Naive B cell (primary cell): Measurements from ENCODE around the gene PSMD8. TPM values are rescaled to one million over a fixed set of nuclear protein-coding genes. Genes with fewer than 3 reads are reported as not detected.
"Not testable (repeated sequence)": the region's sequence is repeated elsewhere in the genome, so short reads cannot be mapped to it uniquely, and the experiment has no call there.

Experiments
- ATAC-seq, 2 donors: fragments of 150-1000 bp; cut with Tn5 transposase; 2 replicates each; pipeline ENCODE4 v1.10.0; 2021; ENCODE audit warnings: low read depth in 2 of 2, mild to moderate bottlenecking in 2 of 2, moderate library complexity in 2 of 2
- DNase-seq: peaks from one replicate; pipeline ENCODE4 v3.0.0; 2022
- H3K27ac Mint-ChIP-seq, 6 donors: one replicate each; pipeline ENCODE4 v1.8.0; 2020 to 2022; ENCODE audit warnings: mild to moderate bottlenecking in 6 of 6, mixed read lengths in 6 of 6, moderate library complexity in 5 of 6, inconsistent platforms in 2 of 6
- H3K27me3 Mint-ChIP-seq, 3 donors: one replicate each; pipeline ENCODE4 v1.8.0; 2021 to 2022; ENCODE audit warnings: mixed read lengths in 3 of 3, mild to moderate bottlenecking in 1 of 3
- H3K36me3 Mint-ChIP-seq, 2 donors: one replicate each; pipeline ENCODE4 v1.8.0; 2020 to 2022; ENCODE audit warnings: mixed read lengths in 2 of 2, inconsistent platforms in 1 of 2, mild to moderate bottlenecking in 1 of 2
- H3K4me1 Mint-ChIP-seq, 3 donors: one replicate each; pipeline ENCODE4 v1.8.0; 2020 to 2022; ENCODE audit warnings: mixed read lengths in 3 of 3, inconsistent platforms in 1 of 3, mild to moderate bottlenecking in 1 of 3, moderate library complexity in 1 of 3
- H3K4me3 Mint-ChIP-seq, 8 donors: one replicate each; pipeline ENCODE4 v1.8.0; 2020 to 2022; ENCODE audit warnings: mild to moderate bottlenecking in 8 of 8, mixed read lengths in 8 of 8, moderate library complexity in 8 of 8, inconsistent platforms in 2 of 8
- H3K9me3 Mint-ChIP-seq, 7 donors: one replicate each; pipeline ENCODE4 v1.8.0; 2020 to 2022; ENCODE audit warnings: mixed read lengths in 7 of 7, mild to moderate bottlenecking in 5 of 7, inconsistent platforms in 2 of 7, moderate library complexity in 1 of 7
- polyA plus RNA-seq, 6 donors: library from polyadenylated mRNA; unstranded; fragments of 300-500 nt; fragmentation: Illumina TruSeq; gene quantifications; one replicate each; pipeline ENCODE4 v1.2.3, GENCODE V29; 2021; ENCODE audit warnings: low read depth in 6 of 6

PSMD8 gene
- polyA plus RNA-seq, 6 donors from 2014 or later, result 150 to 193 (median 155) TPM

DNA sequence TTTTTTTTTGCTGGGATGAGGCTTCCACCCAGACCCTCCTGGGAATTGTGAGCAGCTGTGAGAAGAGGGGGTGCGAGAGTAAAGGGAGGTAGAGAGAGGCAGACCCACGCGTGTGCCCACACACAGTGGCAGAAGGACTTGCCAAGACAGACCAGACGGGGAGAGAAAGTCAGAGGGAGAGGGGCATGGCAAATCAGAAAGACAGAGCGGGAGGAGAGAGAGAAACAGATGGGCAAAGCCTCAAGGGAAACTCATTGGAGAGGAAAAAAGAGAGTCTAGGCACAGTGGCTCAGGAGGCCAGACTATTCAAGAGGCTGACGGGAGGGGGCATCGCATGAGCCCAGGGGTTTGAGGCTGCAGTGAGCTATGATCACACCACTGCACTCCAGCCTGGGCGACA, 21.8 kb upstream of the PSMD8 start:
- peaks cover 0 to 21% (median 20%) of the 10 kb centered on the region in 3 donors for H3K27me3 Mint-ChIP-seq
- no peak for DNase-seq
- H3K4me1 Mint-ChIP-seq, result peaks cover 0 to 3% (median 0%) of the 10 kb centered on the region in 3 donors
- no peak for ATAC-seq
- no peaks in the 10 kb centered on the region for H3K36me3 Mint-ChIP-seq
- no peak overlapping the region for H3K4me3 Mint-ChIP-seq
- peak overlapping the region in 1 of 6 donors; percentile 56 for H3K27ac Mint-ChIP-seq
- no peaks in the 10 kb centered on the region for H3K9me3 Mint-ChIP-seq

DNA sequence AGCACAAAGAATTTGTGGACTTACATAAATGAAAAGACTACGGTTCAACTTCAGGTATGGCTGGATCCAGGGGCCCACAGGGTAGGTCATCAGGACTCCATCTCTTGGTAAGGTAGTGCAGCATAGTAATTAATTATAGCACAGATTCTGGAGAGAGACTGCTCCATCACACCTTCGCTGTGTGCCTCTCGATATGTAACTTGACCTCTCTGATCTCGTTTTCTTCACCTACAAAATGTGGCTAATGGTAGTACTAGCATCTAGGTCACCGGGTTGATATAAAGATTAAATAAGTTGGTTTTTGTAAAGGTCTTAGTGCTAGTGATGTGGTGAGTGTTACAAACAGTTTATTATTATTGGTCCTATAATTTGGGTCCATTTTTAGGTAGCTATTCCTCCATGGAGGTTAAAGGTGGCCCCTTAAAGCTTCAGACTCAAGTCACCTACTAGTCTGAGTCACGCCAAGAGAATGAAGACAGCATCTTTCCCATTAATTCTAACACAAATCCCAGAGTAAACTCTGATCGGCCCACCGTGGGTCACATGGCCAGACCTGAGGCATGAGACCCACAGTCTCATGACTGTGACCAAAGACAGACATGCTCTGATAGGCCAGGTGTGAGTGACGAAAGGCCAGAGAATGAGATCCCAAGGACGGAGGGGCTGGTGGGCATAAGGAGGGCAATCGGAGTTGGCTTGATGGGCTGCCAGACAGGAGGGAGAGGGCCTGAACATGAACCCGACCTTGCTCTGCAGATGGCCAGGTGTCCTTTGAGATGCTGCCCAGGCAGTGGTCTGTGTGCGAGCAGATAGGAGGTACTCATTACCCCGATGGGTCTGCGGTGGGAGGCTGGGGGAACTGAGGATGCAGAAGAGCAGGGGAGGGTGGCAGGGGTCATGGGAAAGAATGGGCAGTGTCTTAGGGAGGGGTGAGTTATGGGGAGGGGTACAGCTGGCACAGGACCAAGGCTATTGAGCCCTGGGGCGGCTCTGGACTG, 18.3 kb upstream of the PSMD8 start:
- Mint-ChIP-seq H3K36me3 (no peaks in the 10 kb centered on the region), H3K27me3 (peaks cover 4 to 31% (median 24%) of the 10 kb centered on the region in 3 donors), H3K4me3 (no peak overlapping the region), H3K9me3 (no peaks in the 10 kb centered on the region), H3K4me1 (peaks cover 5 to 9% (median 8%) of the 10 kb centered on the region in 3 donors), H3K27ac (peak overlapping the region in 1 of 6 donors; percentile 9)
- DNase-seq (no peak), ATAC-seq (no peak)

DNA sequence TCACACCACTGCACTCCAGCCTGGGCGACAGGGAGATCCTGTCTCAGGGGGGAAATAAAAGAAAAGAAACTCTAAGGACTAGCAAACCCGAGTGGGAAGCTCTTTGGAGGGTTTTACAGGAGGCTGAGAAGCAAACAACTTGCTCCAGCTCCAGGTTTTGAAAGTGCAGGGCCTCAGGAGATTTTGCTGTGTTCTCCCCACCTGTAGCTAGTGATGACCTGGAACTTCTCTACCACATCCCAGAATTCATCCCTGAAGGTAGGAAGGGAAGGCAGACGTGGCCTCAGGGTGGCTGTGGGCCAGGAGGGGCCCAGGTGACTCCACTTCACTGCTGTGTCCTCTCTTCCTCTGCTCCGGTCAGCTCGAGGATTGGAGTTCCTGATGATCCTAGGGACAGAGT, 16.3 kb upstream of the PSMD8 start:
- ATAC-seq (no peak), DNase-seq (no peak)
- Mint-ChIP-seq H3K4me1 (peaks cover 9 to 21% (median 18%) of the 10 kb centered on the region in 3 donors), H3K9me3 (no peaks in the 10 kb centered on the region), H3K36me3 (no peaks in the 10 kb centered on the region), H3K4me3 (peak overlapping the region in 1 of 8 donors; percentile 30), H3K27me3 (peaks cover 4 to 29% (median 20%) of the 10 kb centered on the region in 3 donors), H3K27ac (peak overlapping the region in 1 of 6 donors; percentile 56)

DNA sequence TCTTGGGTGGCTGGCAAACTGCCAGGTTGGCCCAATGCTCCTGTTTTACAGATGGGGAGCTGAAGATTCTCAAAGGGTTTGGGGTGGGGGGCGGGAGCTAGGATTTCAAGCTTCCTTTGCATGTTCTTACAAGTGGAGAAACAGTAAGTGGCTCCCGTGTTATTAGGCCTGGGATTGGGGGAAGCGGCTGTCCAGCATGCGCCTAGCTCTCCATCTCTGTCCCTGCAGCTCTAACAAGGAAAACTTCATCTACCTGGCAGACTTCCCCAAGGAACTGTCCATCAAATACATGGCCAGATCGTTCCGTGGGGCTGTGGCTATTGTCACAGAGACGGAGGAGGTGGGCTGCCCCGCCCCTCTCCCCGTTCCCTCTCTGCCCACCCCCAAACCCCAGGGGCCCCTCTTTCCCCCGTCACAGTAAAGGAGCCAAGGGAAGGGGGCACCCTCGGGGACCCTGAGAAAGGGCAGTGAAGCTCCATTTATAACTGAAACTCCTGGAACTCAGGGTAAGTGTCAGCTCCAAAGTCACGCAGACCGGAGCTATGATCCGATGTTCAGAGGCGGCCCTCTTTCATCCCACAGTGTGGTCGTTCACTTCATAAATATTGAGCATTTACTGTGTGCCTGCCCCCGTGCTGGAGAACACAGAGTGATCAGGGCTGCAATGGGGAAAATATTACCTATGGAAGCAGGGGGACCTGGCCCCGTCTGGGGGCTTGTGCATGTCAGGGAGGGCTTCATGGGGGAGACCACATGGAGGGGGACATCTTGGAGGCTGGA, 14.9 kb upstream of the PSMD8 start:
- ATAC-seq (no peak), DNase-seq (no peak)
- H3K4me1 Mint-ChIP-seq, result peaks cover 9 to 21% (median 20%) of the 10 kb centered on the region in 3 donors
- H3K27ac Mint-ChIP-seq, result no peak overlapping the region
- H3K36me3 Mint-ChIP-seq, result no peaks in the 10 kb centered on the region
- H3K27me3 Mint-ChIP-seq, result peaks cover 4 to 27% (median 20%) of the 10 kb centered on the region in 3 donors
- H3K9me3 Mint-ChIP-seq, result no peaks in the 10 kb centered on the region
- H3K4me3 Mint-ChIP-seq, result peak overlapping the region in 4 of 8 donors; percentile 1 to 75 (median 54)

DNA sequence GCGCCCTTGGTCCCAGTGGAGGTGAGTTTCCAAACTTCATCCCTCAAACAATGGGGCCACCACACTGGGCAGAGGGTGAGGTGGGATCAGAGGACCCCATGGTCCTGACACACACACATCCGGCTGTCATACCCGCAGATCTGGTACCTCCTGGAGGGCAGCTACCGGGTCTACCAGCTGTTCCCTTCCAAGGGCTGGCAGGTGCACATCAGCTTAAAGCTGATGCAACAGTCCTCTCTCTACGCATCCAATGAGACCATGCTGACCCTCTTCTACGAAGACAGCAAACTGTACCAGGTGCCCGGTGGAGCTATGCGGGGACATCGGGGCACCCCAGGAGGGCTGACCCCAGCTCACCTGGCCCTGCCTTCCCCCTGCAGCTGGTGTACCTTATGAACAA, 14.0 kb upstream of the PSMD8 start:
- peaks cover 9 to 21% (median 20%) of the 10 kb centered on the region in 3 donors for H3K4me1 Mint-ChIP-seq
- H3K36me3 Mint-ChIP-seq, result no peaks in the 10 kb centered on the region
- peak overlapping the region in 7 of 8 donors; percentile 74 to 91 (median 84) for H3K4me3 Mint-ChIP-seq
- peaks cover 4 to 27% (median 20%) of the 10 kb centered on the region in 3 donors for H3K27me3 Mint-ChIP-seq
- DNase-seq, result no peak
- no peaks in the 10 kb centered on the region for H3K9me3 Mint-ChIP-seq
- no peak for ATAC-seq
- H3K27ac Mint-ChIP-seq, result no peak overlapping the region

DNA sequence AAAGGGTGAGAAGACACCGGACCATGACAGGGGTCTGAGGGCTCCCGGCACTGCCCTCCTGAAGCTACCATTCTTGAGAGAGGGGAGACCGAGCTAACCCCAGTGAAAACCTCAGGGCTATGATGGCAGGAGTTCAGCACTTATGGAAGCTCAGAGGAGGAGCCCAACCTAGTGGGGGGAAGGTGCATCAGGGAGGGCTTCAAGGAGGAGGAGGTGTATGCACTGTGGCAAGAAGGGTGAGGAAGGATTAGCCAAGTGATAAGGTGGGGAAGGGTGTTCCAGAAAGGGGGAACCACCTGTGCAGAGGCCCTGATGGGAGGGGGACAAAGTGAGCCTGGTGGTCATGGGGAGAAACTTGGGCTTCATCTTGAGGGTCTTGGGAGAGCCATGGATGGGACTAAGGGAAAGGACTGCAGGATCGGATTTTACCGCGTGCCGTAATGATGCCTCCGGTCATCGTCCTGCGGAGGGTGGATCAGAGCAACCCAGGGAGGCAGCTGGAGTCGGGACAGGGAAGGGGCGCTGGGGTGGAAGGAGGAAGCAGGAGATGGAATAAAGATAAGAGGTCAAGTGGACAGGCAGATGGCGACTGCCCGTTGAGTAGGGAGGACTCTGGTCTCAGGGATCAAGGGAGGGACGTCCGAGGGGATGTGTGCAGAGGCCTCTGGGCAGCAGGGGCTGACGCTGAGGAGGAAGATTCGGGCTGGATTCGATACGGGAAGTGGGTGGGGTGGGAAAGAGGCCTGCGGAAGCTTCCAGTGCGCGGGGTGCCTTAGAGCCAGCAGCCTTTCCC, 13.3 kb upstream of the PSMD8 start:
- H3K27me3 Mint-ChIP-seq, result peaks cover 4 to 26% (median 20%) of the 10 kb centered on the region in 3 donors
- H3K27ac Mint-ChIP-seq, result peak overlapping the region in 1 of 6 donors; percentile 60
- no peaks in the 10 kb centered on the region for H3K9me3 Mint-ChIP-seq
- DNase-seq (no peak), ATAC-seq (peak in 1 of 2 donors; percentile 8)
- peak overlapping the region; percentile 74 to 91 (median 84) for H3K4me3 Mint-ChIP-seq
- peaks cover 9 to 21% (median 20%) of the 10 kb centered on the region in 3 donors for H3K4me1 Mint-ChIP-seq
- H3K36me3 Mint-ChIP-seq, result no peaks in the 10 kb centered on the region

DNA sequence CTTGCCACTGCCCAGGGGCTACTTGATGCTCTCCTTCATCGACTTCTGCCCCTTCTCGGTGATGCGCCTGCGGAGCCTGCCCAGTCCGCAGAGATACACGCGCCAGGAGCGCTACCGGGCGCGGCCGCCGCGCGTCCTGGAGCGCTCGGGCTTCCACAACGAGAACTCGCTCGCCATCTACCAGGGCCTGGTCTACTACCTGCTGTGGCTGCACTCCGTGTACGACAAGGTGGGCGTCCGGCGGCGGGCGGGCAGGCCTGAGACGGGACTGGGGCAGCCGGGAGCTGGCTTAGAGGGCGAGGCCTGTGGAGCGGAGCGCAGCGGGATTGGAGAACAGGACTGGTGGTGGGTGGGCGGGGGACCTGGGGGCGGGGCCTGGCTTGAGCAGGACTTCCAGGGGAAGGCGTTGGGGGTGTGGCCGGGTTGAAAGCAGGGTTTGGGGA, 12.7 kb upstream of the PSMD8 start:
- Mint-ChIP-seq H3K27ac (peak overlapping the region in 1 of 6 donors; percentile 42), H3K9me3 (no peaks in the 10 kb centered on the region), H3K4me3 (peak overlapping the region; percentile 74 to 91 (median 84)), H3K36me3 (no peaks in the 10 kb centered on the region), H3K27me3 (peaks cover 4 to 26% (median 20%) of the 10 kb centered on the region in 3 donors), H3K4me1 (peaks cover 9 to 21% (median 20%) of the 10 kb centered on the region in 3 donors)
- DNase-seq, result peak; percentile 44
- ATAC-seq, result peak; percentile 77 to 80

DNA sequence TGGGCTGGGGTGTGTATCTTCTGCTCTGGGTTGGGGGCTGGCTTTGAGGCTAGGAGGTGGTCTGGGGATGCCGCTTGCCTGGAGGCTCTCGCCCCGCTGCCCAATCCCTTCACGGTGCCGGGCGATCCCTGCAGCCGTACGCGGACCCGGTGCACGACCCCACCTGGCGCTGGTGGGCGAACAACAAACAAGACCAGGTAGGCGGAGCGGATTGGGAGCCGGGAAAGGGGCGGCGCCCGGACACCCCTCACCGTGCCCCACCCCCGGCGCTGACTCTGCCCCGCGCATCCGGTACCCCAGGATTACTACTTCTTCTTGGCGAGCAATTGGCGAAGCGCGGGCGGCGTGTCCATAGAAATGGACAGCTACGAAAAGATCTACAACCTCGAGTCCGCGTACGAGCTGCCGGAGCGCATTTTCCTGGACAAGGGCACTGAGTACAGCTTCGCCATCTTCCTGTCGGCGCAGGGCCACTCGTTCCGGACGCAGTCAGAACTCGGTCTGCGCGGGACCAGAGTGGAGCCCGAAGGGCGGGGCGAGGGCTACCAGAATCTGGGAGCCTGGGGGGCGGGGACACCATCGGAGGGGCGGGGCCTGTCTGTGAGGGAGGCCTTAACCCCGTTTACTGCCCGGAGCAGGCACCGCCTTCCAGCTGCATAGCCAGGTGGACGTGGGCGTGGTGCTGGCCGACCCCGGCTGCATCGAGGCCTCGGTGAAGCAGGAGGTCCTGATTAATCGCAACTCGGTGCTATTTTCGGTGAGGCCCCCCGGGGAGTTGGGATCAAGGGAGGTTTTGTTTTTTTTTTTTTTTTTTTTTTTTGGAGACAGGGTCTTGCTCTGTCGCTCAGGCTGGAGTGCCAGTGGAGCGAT, 12.1 kb upstream of the PSMD8 start:
- Mint-ChIP-seq H3K36me3 (no peaks in the 10 kb centered on the region), H3K27ac (no peak overlapping the region), H3K4me3 (peak overlapping the region; percentile 74 to 91 (median 84)), H3K4me1 (peaks cover 9 to 21% (median 20%) of the 10 kb centered on the region in 3 donors), H3K9me3 (no peaks in the 10 kb centered on the region), H3K27me3 (peaks cover 4 to 29% (median 17%) of the 10 kb centered on the region in 3 donors)
- ATAC-seq (peak; percentile 40 to 49), DNase-seq (peak; percentile 37)

DNA sequence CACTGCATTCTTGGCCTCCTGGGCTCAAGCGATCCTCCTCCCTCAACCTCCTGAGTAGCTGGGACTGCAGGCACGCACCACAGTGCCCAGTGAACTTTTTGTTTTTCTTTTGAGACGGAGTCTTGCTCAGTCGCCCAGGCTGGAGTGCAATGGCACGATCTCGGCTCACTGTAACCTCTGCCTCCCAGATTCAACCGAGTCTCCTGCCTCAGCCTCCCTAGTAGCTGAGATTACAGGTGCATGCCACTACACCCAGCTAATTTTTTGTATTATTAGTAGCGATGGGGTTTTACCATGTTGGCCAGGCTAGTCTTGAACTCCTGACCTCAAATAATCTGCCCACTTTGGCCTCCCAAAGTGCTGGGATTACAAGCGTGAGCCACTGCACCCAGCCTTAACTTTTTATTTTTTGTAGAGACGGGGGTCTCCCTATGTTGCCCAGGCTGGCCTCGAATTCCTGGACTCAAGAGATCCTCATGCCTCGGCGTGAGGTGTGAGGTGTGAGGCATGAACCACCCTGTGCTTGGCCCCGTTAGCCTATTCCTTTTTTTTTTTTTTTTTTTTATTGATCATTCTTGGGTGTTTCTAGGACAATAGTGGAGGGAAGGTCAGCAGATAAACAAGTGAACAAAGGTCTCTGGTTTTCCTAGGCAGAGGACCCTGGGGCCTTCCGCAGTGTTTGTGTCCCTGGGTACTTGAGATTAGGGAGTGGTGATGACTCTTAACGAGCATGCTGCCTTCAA, 11.3 kb upstream of the PSMD8 start:
- peak overlapping the region; percentile 40 to 91 (median 68) for H3K4me3 Mint-ChIP-seq
- DNase-seq, H3K36me3 Mint-ChIP-seq, H3K27ac Mint-ChIP-seq, ATAC-seq, H3K9me3 Mint-ChIP-seq: not testable (repeated sequence)
- H3K4me1 Mint-ChIP-seq, result peaks cover 9 to 21% (median 20%) of the 10 kb centered on the region in 3 donors
- peaks cover 4 to 37% (median 21%) of the 10 kb centered on the region in 3 donors for H3K27me3 Mint-ChIP-seq

DNA sequence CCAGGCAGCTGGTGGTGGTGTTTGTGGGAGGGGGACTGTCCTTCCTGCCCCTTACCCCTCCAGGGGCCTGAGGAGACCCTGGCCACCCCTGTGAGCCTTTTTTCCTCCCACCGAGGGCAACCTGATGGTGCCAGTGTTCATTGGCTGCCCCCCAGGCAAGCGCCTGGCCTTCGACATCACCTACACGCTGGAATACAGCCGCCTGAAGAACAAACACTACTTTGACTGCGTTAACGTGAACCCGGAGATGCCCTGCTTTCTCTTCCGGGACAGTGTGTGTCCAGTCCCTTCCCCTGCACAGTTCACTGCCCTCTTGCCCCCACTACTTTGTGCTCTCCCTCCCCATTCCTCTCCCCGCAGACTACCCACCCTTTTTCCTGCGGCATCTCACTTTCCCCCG, 7.3 kb upstream of the PSMD8 start:
- ATAC-seq (no peak), DNase-seq (no peak)
- Mint-ChIP-seq H3K27ac (no peak overlapping the region), H3K9me3 (no peaks in the 10 kb centered on the region), H3K27me3 (peaks cover 14 to 39% (median 36%) of the 10 kb centered on the region in 3 donors), H3K36me3 (no peaks in the 10 kb centered on the region), H3K4me1 (peaks cover 0 to 6% (median 4%) of the 10 kb centered on the region in 3 donors), H3K4me3 (no peak overlapping the region)

DNA sequence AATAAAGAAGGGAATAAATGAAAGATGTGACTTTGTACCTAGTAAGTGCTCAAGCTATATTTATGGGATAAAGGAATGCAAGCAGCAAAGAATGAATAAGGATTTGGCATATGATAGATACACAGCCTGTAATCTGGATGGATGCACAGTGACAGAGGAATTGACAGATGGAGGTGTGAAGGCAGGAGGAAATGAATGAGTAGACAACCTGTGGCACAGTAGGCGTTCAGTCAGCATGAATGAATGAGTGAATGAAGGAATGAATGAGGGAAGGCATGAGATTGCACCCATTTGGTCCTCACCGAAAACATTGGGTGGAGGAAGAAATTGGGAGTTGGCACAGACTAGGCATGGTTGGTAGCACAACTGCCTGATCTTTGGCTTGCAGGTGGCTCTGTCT, 4.8 kb upstream of the PSMD8 start:
- Mint-ChIP-seq H3K4me1 (peaks cover 2 to 5% (median 4%) of the 10 kb centered on the region in 3 donors), H3K27me3 (peaks cover 17 to 39% (median 36%) of the 10 kb centered on the region in 3 donors), H3K9me3 (no peaks in the 10 kb centered on the region), H3K4me3 (no peak overlapping the region), H3K27ac (no peak overlapping the region), H3K36me3 (peaks cover 0 to 1% of the 10 kb centered on the region in 2 donors)
- ATAC-seq (no peak), DNase-seq (no peak)
